Endodermal cell (in vitro differentiated cells): ENCODE measurements around the gene RHOV. TPM values are rescaled to one million over a fixed set of nuclear protein-coding genes. Genes with fewer than 3 reads are reported as not detected.

ENCODE experiments used
- DNase-seq: peaks from one replicate; pipeline ENCODE4 v3.0.0-alpha.2; 2017
- H3K27ac ChIP-seq: 2 replicates; pipeline ENCODE4 v1.5.1; 2013; ENCODE audit warnings: mild to moderate bottlenecking, low read depth, low read length, moderate library complexity
- H3K27me3 ChIP-seq: 2 replicates; pipeline ENCODE4 v1.6.1; 2013; ENCODE audit warnings: mild to moderate bottlenecking, low read length, moderate library complexity; ENCODE audit not compliant: insufficient read depth, control insufficient read depth, poor library complexity, severe bottlenecking
- H3K36me3 ChIP-seq: 2 replicates; pipeline ENCODE4 v1.7.0; 2013; ENCODE audit warnings: mild to moderate bottlenecking, low read length, moderate library complexity; ENCODE audit not compliant: control insufficient read depth, insufficient read depth
- H3K4me1 ChIP-seq: one replicate; pipeline ENCODE4 v1.7.0; 2013; ENCODE audit warnings: low read length; ENCODE audit not compliant: control insufficient read depth, insufficient read depth
- H3K4me3 ChIP-seq: 2 replicates; pipeline ENCODE4 v1.5.1; 2013; ENCODE audit warnings: mild to moderate bottlenecking, low read length, moderate library complexity
- H3K9ac ChIP-seq: 2 replicates; pipeline ENCODE4 v1.6.1; 2013; ENCODE audit warnings: mild to moderate bottlenecking, low read length, moderate library complexity; ENCODE audit not compliant: poor library complexity, severe bottlenecking; ENCODE audit errors: extremely low read depth
- H3K9me3 ChIP-seq: 2 replicates; pipeline ENCODE4 v1.6.1; 2013; ENCODE audit warnings: mild to moderate bottlenecking, low read length, moderate library complexity; ENCODE audit not compliant: control insufficient read depth
- H3K27ac Mint-ChIP-seq: 2 replicates; pipeline ENCODE4 v1.8.0; 2020; ENCODE audit warnings: mixed read lengths
- H3K27me3 Mint-ChIP-seq: 2 replicates; pipeline ENCODE4 v1.8.0; 2021; ENCODE audit warnings: mild to moderate bottlenecking, mixed read lengths; ENCODE audit not compliant: insufficient read depth
- H3K36me3 Mint-ChIP-seq: 2 replicates; pipeline ENCODE4 v1.8.0; 2020; ENCODE audit warnings: low read depth, mixed read lengths
- H3K4me1 Mint-ChIP-seq: 2 replicates; pipeline ENCODE4 v1.8.0; 2020; ENCODE audit warnings: mixed read lengths
- H3K4me3 Mint-ChIP-seq: 2 replicates; pipeline ENCODE4 v1.8.0; 2020; ENCODE audit warnings: mild to moderate bottlenecking, moderate library complexity, mixed read lengths
- H3K9me3 Mint-ChIP-seq: 2 replicates; pipeline ENCODE4 v1.8.0; 2020; ENCODE audit warnings: mild to moderate bottlenecking, mixed read lengths
- CTCF ChIP-seq: fragments of 200-600 bp; sonication (generic); conservative IDR thresholded peaks from 2 replicates; pipeline ENCODE4 v1.5.0; 2021; ENCODE audit warnings: antibody characterized with exemption, mild to moderate bottlenecking
- WGBS, 2 experiments: methylation state at CpG; one replicate each; pipeline versions ENCODE4 v1.1.5 to v1.1.7; 2013; ENCODE audit warnings: missing lambda C conversion rate in 2 of 2, mixed read lengths in 1 of 2; ENCODE audit not compliant: insufficient coverage in 1 of 2, insufficient read length in 1 of 2; 5-methylcytosine and 5-hydroxymethylcytosine counted together
- total RNA-seq, 2 donors: library from RNA; stranded (reverse); fragmentation: NEBNext Ultra II Directional in 1 of 2; extraction: Animal tissue kit (Norgen Biotek cat#: 25700) in 1 of 2; gene quantifications; 2 replicates in 1 of 2; 3 replicates in 1 of 2; pipeline ENCODE4 v1.2.1, GENCODE V29; 2021

Gene RHOV
- total RNA-seq, 2 donors from 2014 or later: 1.8 to 2.8 TPM

GRCh38 chr15:40911693-40912092, 37.7 kb upstream of the RHOV start:
- Mint-ChIP-seq H3K4me1 (peaks cover 9% of the 10 kb centered on the region), H3K4me3 (no peak overlapping the region), H3K36me3 (no peaks in the 10 kb centered on the region), H3K27ac (no peak overlapping the region), H3K9me3 (no peaks in the 10 kb centered on the region), H3K27me3 (peaks cover 10% of the 10 kb centered on the region)
- TF ChIP-seq CTCF: no peak
- Histone ChIP-seq H3K4me3 (no peak overlapping the region), H3K9ac (no peak overlapping the region), H3K27ac (no peak overlapping the region), H3K27me3 (peaks cover 4% of the 10 kb centered on the region), H3K4me1 (peaks cover 5% of the 10 kb centered on the region), H3K9me3 (no peaks in the 10 kb centered on the region), H3K36me3 (no peaks in the 10 kb centered on the region)
- 90 to 100% methylated on average over 1 to 2 of the region's 2 CpGs for WGBS, 2 experiments
- DNase-seq: no peak

- no peak overlapping the region for H3K27ac ChIP-seq
- no peaks in the 10 kb centered on the region for H3K9me3 ChIP-seq
- Mint-ChIP-seq H3K4me1 (peaks cover 9% of the 10 kb centered on the region), H3K4me3 (no peak overlapping the region), H3K27me3 (peaks cover 5% of the 10 kb centered on the region), H3K36me3 (no peaks in the 10 kb centered on the region), H3K27ac (peak overlapping the region; percentile 90), H3K9me3 (no peaks in the 10 kb centered on the region)
- peak overlapping the region; percentile 35 for H3K9ac ChIP-seq
- no peak for TF ChIP-seq CTCF
- no peaks in the 10 kb centered on the region for H3K36me3 ChIP-seq
- peak; percentile 87 for DNase-seq
- H3K4me1 ChIP-seq: peaks cover 5% of the 10 kb centered on the region
- no peak overlapping the region for H3K4me3 ChIP-seq
- 61 to 70% methylated on average over 2 to 7 of the region's 7 CpGs for WGBS, 2 experiments
- H3K27me3 ChIP-seq: no peaks in the 10 kb centered on the region
Observed at GRCh38 chr15:40911141-40911540, 37.1 kb upstream of the RHOV start.

GRCh38 chr15:40909662-40910630, 35.9 kb upstream of the RHOV start:
- no peak for TF ChIP-seq CTCF
- Histone ChIP-seq H3K27ac (no peak overlapping the region), H3K9ac (no peak overlapping the region), H3K27me3 (no peaks in the 10 kb centered on the region), H3K9me3 (no peaks in the 10 kb centered on the region), H3K36me3 (peaks cover 10% of the 10 kb centered on the region), H3K4me1 (peaks cover 5% of the 10 kb centered on the region), H3K4me3 (no peak overlapping the region)
- Mint-ChIP-seq H3K4me1 (peaks cover 9% of the 10 kb centered on the region), H3K4me3 (no peak overlapping the region), H3K9me3 (no peaks in the 10 kb centered on the region), H3K27ac (no peak overlapping the region), H3K27me3 (no peaks in the 10 kb centered on the region), H3K36me3 (peaks cover 4% of the 10 kb centered on the region)
- DNase-seq: no peak
- WGBS, 2 experiments: 80 to 89% methylated on average over 8 to 17 of the region's 17 CpGs
